DND-41 (cell line): ENCODE data around the gene ANKRD6.

ENCODE experiments used
- EZH2 ChIP-seq: IDR thresholded peaks from 3 replicates; pipeline ENCODE4 v1.6.1; 2012; ENCODE audit warnings: borderline replicate concordance, low read depth, mild to moderate bottlenecking, moderate library complexity, low read length, inconsistent platforms; ENCODE audit not compliant: severe bottlenecking
- TF ChIP-seq, protein P1 (sequence below): IDR thresholded peaks from 2 replicates; pipeline ENCODE4 v1.5.1; 2012; ENCODE audit warnings: borderline replicate concordance, low read length, moderate library complexity, mild to moderate bottlenecking; ENCODE audit not compliant: poor library complexity, severe bottlenecking; ENCODE audit errors: extremely low read depth

DNA sequence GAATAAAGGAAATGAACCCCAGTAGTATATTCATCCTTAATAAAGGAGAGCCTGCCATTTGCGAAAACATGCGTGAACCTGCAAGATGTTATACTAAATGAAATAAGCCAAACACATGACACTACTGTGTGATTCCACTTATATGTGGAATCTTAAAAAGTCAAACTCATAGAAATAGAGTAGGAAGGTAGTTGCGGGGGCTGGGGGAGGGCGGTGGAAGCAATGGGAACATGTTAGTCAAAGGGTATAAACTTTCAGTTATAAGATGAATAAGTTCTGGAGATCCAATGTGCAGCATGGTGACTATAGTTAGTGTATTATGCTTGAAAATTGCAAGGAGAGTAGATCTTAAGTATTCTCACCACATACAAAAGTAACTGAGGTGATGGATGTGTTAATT is 72.9 kb downstream of the ANKRD6 start:
- TF ChIP-seq, protein P1, sequence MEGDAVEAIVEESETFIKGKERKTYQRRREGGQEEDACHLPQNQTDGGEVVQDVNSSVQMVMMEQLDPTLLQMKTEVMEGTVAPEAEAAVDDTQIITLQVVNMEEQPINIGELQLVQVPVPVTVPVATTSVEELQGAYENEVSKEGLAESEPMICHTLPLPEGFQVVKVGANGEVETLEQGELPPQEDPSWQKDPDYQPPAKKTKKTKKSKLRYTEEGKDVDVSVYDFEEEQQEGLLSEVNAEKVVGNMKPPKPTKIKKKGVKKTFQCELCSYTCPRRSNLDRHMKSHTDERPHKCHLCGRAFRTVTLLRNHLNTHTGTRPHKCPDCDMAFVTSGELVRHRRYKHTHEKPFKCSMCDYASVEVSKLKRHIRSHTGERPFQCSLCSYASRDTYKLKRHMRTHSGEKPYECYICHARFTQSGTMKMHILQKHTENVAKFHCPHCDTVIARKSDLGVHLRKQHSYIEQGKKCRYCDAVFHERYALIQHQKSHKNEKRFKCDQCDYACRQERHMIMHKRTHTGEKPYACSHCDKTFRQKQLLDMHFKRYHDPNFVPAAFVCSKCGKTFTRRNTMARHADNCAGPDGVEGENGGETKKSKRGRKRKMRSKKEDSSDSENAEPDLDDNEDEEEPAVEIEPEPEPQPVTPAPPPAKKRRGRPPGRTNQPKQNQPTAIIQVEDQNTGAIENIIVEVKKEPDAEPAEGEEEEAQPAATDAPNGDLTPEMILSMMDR, result no peak
- no peak for TF ChIP-seq EZH2
